SK-N-SH (cell line): ENCODE measurements around the gene RAB20. TPM values are rescaled to one million over a fixed set of nuclear protein-coding genes. Genes with fewer than 3 reads are reported as not detected.
"Not testable (repeated sequence)": the region's sequence is repeated elsewhere in the genome, so short reads cannot be mapped to it uniquely, and the experiment has no call there.

Experiments
- CTCF ChIA-PET: fragments of 300-600, 350-600 bp; formaldehyde crosslinking; extraction: SDS; loops from one replicate; lab custom pipeline; 2021; lab: Yijun Ruan, JAX
- POLR2A ChIA-PET: fragments of 350-600 bp; sonication (Branson Sonifier 250); formaldehyde crosslinking; extraction: SDS; loops from one replicate; lab custom pipeline; 2020; ENCODE audit warnings: antibody characterized with exemption, inconsistent platforms; lab: Yijun Ruan, JAX
- DNase-seq: peaks from one replicate; pipeline ENCODE4 v3.0.0; 2012
- H2AFZ ChIP-seq: fragments of 200-600 bp; sonication (generic); 2 replicates; pipeline ENCODE4 v1.8.1; 2016; ENCODE audit warnings: antibody characterized with exemption, mild to moderate bottlenecking, low read depth
- H3F3A ChIP-seq: fragments of 200-600 bp; sonication (generic); replicated peaks from 2 replicates; pipeline ENCODE3; 2016; ENCODE audit warnings: antibody characterized with exemption, mild to moderate bottlenecking; ENCODE audit not compliant: insufficient read depth
- H3K27ac ChIP-seq, 2 experiments: fragments of 200-500 bp in 1 of 2; fragments of 200-600 bp in 1 of 2; sonication (Bioruptor generic) in 1 of 2; sonication (generic), shearing (Covaris generic) in 1 of 2; 2 replicates each; pipeline versions ENCODE4 v1.5.1 to v1.6.1; 2014 to 2016; ENCODE audit warnings: low read depth in 2 of 2, inconsistent platforms in 1 of 2, low read length in 1 of 2, mild to moderate bottlenecking in 1 of 2, mixed read lengths in 1 of 2
- H3K27me3 ChIP-seq: fragments of 200-600 bp; sonication (generic), shearing (Covaris generic); 2 replicates; pipeline ENCODE4 v1.6.1; 2016; ENCODE audit warnings: mixed run types; ENCODE audit not compliant: insufficient read depth
- H3K36me3 ChIP-seq, 2 experiments: fragments of 200-500 bp in 1 of 2; fragments of 200-600 bp in 1 of 2; sonication (Bioruptor generic) in 1 of 2; sonication (generic) in 1 of 2; replicated peaks in 1 of 2; 2 replicates each; pipeline versions ENCODE3 to v1.5.1; 2014 to 2016; ENCODE audit warnings: low read length in 1 of 2, mild to moderate bottlenecking in 1 of 2; ENCODE audit not compliant: insufficient read depth in 2 of 2, control insufficient read depth in 1 of 2
- H3K4me1 ChIP-seq, 2 experiments: fragments of 200-500 bp in 1 of 2; fragments of 200-600 bp in 1 of 2; sonication (Bioruptor generic) in 1 of 2; sonication (generic), shearing (Covaris generic) in 1 of 2; 2 replicates each; pipeline versions ENCODE4 v1.5.1 to v1.6.1; 2014 to 2016; ENCODE audit warnings: low read depth in 1 of 2, low read length in 1 of 2, mixed run types in 1 of 2; ENCODE audit not compliant: insufficient read depth in 2 of 2, control insufficient read depth in 1 of 2
- H3K4me2 ChIP-seq: fragments of 200-600 bp; sonication (generic), shearing (Covaris generic); 2 replicates; pipeline ENCODE4 v1.6.1; 2017; ENCODE audit warnings: mixed run types
- H3K4me3 ChIP-seq, 2 experiments: fragments of 200-500 bp in 1 of 2; fragments of 200-600 bp in 1 of 2; sonication (Bioruptor generic) in 1 of 2; sonication (generic), shearing (Covaris generic) in 1 of 2; 2 replicates each; pipeline versions ENCODE4 v1.5.1 to v1.8.1; 2014 to 2016; ENCODE audit warnings: low read depth in 2 of 2, inconsistent platforms in 1 of 2, low read length in 1 of 2, mild to moderate bottlenecking in 1 of 2, mixed read lengths in 1 of 2, moderate library complexity in 1 of 2
- H3K79me2 ChIP-seq: fragments of 200-600 bp; sonication (generic); 2 replicates; pipeline ENCODE4 v1.8.1; 2017; ENCODE audit warnings: mild to moderate bottlenecking; ENCODE audit not compliant: insufficient read depth
- H3K9ac ChIP-seq: fragments of 200-600 bp; sonication (generic); 2 replicates; pipeline ENCODE4 v1.6.1; 2017; ENCODE audit warnings: mixed run types
- H3K9me2 ChIP-seq: fragments of 200-600 bp; sonication (generic); 2 replicates; pipeline ENCODE4 v1.6.1; 2017; ENCODE audit warnings: mixed run types
- H3K9me3 ChIP-seq: fragments of 200-600 bp; sonication (generic); 2 replicates; pipeline ENCODE4 v1.6.1; 2017; ENCODE audit warnings: mixed run types, mild to moderate bottlenecking, moderate library complexity
- H4K20me1 ChIP-seq: fragments of 200-600 bp; sonication (generic); 2 replicates; pipeline ENCODE4 v1.6.1; 2017; ENCODE audit warnings: mild to moderate bottlenecking, mixed run types; ENCODE audit not compliant: insufficient read depth
- CTCF ChIP-seq: fragments of 200-600 bp; sonication (generic); IDR thresholded peaks from 2 replicates; pipeline ENCODE4 v1.6.1; 2017; ENCODE audit warnings: antibody characterized with exemption, mild to moderate bottlenecking, moderate library complexity
- ELF1 ChIP-seq: IDR thresholded peaks from 2 replicates; pipeline ENCODE4 v1.4.0; 2012
- EZH2phosphoT487 ChIP-seq: fragments of 200-600 bp; sonication (generic); IDR thresholded peaks from 2 replicates; pipeline ENCODE4 v1.6.1; 2017; ENCODE audit warnings: low read depth, mixed run types, mild to moderate bottlenecking, antibody characterized with exemption, moderate library complexity, borderline replicate concordance
- FOXJ3 ChIP-seq: sonication (generic); formaldehyde crosslinking; IDR thresholded peaks from 2 replicates; pipeline ENCODE4 v1.5.1; 2020; ENCODE audit warnings: mild to moderate bottlenecking, missing genetic modification reagents
- GATA2 ChIP-seq: sonication (generic); formaldehyde crosslinking; IDR thresholded peaks from 2 replicates; pipeline ENCODE4 v1.5.0; 2020; ENCODE audit warnings: mild to moderate bottlenecking, missing genetic modification reagents
- JUND ChIP-seq: IDR thresholded peaks from 2 replicates; pipeline ENCODE4 v1.4.0; 2012
- NFIC ChIP-seq: IDR thresholded peaks from 2 replicates; pipeline ENCODE4 v1.4.0; 2012; ENCODE audit warnings: borderline replicate concordance
- RAD21 ChIP-seq: IDR thresholded peaks from 2 replicates; pipeline ENCODE4 v1.6.1; 2012; ENCODE audit warnings: mild to moderate bottlenecking, low read length
- RFX5 ChIP-seq: IDR thresholded peaks from 2 replicates; pipeline ENCODE4 v1.6.1; 2012; ENCODE audit warnings: mild to moderate bottlenecking, improper control_type of control experiment, low read length
- RXRA ChIP-seq: IDR thresholded peaks from 2 replicates; pipeline ENCODE4 v1.4.0; 2012; ENCODE audit warnings: low read depth, mild to moderate bottlenecking, borderline replicate concordance
- SIN3A ChIP-seq: IDR thresholded peaks from 2 replicates; pipeline ENCODE4 v1.6.1; 2012; ENCODE audit warnings: low read depth, mild to moderate bottlenecking, low read length, moderate library complexity, borderline replicate concordance
- TAF1 ChIP-seq: IDR thresholded peaks from 2 replicates; pipeline ENCODE4 v1.6.1; 2012; ENCODE audit warnings: low read depth, mild to moderate bottlenecking, low read length, moderate library complexity, borderline replicate concordance
- TCF12 ChIP-seq: IDR thresholded peaks from 2 replicates; pipeline ENCODE4 v1.4.0; 2012
- TEAD4 ChIP-seq: IDR thresholded peaks from 2 replicates; pipeline ENCODE4 v1.4.0; 2012; ENCODE audit warnings: mild to moderate bottlenecking, borderline replicate concordance; ENCODE audit not compliant: insufficient read depth
- YY1 ChIP-seq: IDR thresholded peaks from 2 replicates; pipeline ENCODE4 v1.4.0; 2012; ENCODE audit warnings: low read depth, mild to moderate bottlenecking
- WGBS: methylation state at CpG from one replicate; pipeline ENCODE4 v1.1.6; 2017; ENCODE audit warnings: low lambda C conversion rate; 5-methylcytosine and 5-hydroxymethylcytosine counted together
- polyA plus RNA-seq, 3 experiments: library from polyadenylated mRNA; depleted of rRNA; stranded (reverse); fragments of >200 nt; gene quantifications; 2 replicates each; pipeline ENCODE4 v1.2.3, GENCODE V29; 2012
- TF ChIP-seq, protein P1 (sequence below): IDR thresholded peaks from 2 replicates; pipeline ENCODE4; 2012
- TF ChIP-seq, protein P2 (sequence below): IDR thresholded peaks from 2 replicates; pipeline ENCODE4 v1.4.0; 2012; ENCODE audit warnings: low read depth, borderline replicate concordance
- TF ChIP-seq, protein P3 (sequence below): fragments of 150-350 bp; IDR thresholded peaks from 2 replicates; pipeline ENCODE4 v1.6.1; 2017; ENCODE audit warnings: antibody characterized with exemption, low read length, low read depth, borderline replicate concordance

Gene RAB20
- polyA plus RNA-seq, 1 of the 3 experiments (the other 2 are of a cell fraction) = 5.2 TPM

DNA sequence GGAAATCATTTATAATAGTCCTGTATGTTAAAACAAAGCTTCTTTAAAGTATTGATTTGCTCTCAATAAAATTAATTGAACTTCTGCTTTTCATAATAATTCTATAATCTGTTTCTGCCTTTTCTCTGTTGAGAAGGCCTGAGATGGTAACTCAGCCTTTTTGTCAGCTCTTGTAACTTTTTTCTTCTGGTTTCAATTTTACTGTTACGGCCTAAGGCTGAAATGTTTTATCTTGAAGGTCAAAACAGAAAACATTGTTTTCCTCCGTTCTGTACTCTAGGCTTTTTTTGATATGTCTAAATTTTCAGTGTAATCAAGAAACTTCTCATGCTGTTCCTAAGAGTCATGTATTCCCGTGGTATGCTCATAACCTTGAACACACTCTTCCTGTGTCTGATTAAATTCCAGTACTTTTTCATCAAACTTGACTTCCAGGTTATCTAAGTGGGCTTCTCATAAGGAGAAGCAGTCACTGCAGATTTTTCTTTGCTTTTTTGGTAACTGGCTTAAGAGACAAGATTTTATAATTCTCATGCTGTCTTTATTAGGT lies 46.2 kb upstream of the RAB20 start:
- no peaks in the 10 kb centered on the region for H4K20me1 ChIP-seq
- no peak overlapping the region for H3K9ac ChIP-seq
- POLR2A ChIA-PET = no interaction called here
- no peaks in the 10 kb centered on the region for H3F3A ChIP-seq
- no peaks in the 10 kb centered on the region for H3K79me2 ChIP-seq
- no peaks in the 10 kb centered on the region for H3K9me3 ChIP-seq
- no peaks in the 10 kb centered on the region for H3K27me3 ChIP-seq
- CTCF ChIA-PET = interaction anchor here (0.7 kb wide), 1 partner anchor 14 kb away, joined by 3 read pairs; no protein-coding TSS in a partner anchor
- H3K4me3 ChIP-seq = no peak overlapping the region
- H3K36me3 ChIP-seq = no peaks in the 10 kb centered on the region
- TF ChIP-seq YY1 (no peak), TEAD4 (no peak), EZH2phosphoT487 (no peak), CTCF (no peak), ELF1 (no peak), GATA2 (no peak), TAF1 (no peak), RXRA (no peak), TCF12 (no peak), RFX5 (no peak), FOXJ3 (CRISPR knock-in tag) (no peak), NFIC (no peak), SIN3A (no peak), JUND (no peak), RAD21 (no peak)
- TF ChIP-seq, protein P1, sequence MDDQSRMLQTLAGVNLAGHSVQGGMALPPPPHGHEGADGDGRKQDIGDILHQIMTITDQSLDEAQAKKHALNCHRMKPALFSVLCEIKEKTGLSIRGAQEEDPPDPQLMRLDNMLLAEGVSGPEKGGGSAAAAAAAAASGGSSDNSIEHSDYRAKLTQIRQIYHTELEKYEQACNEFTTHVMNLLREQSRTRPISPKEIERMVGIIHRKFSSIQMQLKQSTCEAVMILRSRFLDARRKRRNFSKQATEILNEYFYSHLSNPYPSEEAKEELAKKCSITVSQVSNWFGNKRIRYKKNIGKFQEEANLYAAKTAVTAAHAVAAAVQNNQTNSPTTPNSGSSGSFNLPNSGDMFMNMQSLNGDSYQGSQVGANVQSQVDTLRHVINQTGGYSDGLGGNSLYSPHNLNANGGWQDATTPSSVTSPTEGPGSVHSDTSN = no peak
- TF ChIP-seq, protein P2, sequence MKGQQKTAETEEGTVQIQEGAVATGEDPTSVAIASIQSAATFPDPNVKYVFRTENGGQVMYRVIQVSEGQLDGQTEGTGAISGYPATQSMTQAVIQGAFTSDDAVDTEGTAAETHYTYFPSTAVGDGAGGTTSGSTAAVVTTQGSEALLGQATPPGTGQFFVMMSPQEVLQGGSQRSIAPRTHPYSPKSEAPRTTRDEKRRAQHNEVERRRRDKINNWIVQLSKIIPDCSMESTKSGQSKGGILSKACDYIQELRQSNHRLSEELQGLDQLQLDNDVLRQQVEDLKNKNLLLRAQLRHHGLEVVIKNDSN = no peak
- TF ChIP-seq, protein P3, sequence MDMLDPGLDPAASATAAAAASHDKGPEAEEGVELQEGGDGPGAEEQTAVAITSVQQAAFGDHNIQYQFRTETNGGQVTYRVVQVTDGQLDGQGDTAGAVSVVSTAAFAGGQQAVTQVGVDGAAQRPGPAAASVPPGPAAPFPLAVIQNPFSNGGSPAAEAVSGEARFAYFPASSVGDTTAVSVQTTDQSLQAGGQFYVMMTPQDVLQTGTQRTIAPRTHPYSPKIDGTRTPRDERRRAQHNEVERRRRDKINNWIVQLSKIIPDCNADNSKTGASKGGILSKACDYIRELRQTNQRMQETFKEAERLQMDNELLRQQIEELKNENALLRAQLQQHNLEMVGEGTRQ = no peak
- WGBS = 78% methylated on average over 3 of the region's 3 CpGs
- no peak for DNase-seq
- no peak overlapping the region for H3K4me2 ChIP-seq
- H3K27ac ChIP-seq = no peak overlapping the region
- no peak overlapping the region for H2AFZ ChIP-seq
- H3K9me2 ChIP-seq = no peaks in the 10 kb centered on the region
- H3K4me1 ChIP-seq = no peaks in the 10 kb centered on the region

DNA sequence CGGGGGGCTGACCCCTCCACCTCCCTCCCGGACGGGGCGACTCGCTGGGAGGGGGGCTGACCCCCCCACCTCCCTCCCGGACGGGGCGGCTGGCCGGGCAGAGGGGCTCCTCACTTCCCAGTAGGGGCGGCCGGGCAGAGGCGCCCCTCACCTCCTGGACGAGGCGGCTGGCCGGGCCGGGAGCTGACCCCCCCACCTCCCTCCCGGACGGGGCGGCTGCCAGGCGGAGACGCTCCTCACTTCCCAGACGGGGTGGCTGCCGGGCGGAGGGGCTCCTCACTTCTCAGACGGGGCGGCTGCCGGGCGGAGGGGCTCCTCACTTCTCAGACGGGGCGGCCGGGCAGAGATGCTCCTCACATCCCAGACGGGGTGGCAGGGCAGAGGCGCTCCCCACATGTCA lies 44.8 kb upstream of the RAB20 start:
- H3K79me2 ChIP-seq, H3K9me2 ChIP-seq, H3F3A ChIP-seq, H3K27ac ChIP-seq, H2AFZ ChIP-seq, CTCF ChIA-PET, H4K20me1 ChIP-seq, H3K4me3 ChIP-seq, H3K4me2 ChIP-seq, H3K36me3 ChIP-seq, DNase-seq, H3K9me3 ChIP-seq, H3K4me1 ChIP-seq, H3K9ac ChIP-seq, POLR2A ChIA-PET, H3K27me3 ChIP-seq: not testable (repeated sequence)
- WGBS = 100% methylated on average over 1 of the region's 33 CpGs
